Erythroblast (primary cell): ENCODE measurements around the gene MYZAP.

Source experiments
- GATA1 ChIP-seq: IDR thresholded peaks from 2 replicates; pipeline ENCODE4 v1.6.1; 2011; ENCODE audit warnings: low read depth, mild to moderate bottlenecking, control low read depth, low read length, moderate library complexity
- POLR2A ChIP-seq: IDR thresholded peaks from 2 replicates; pipeline ENCODE4 v1.6.1; 2011; ENCODE audit warnings: mild to moderate bottlenecking, low read length

- TF ChIP-seq POLR2A, result no peak
- no peak for TF ChIP-seq GATA1
Measured at GRCh38 chr15:57592836-57593420, 1.2 kb downstream of the MYZAP start.
